T47D (cell line): Measurements from ENCODE around the gene DCAF17.
"Not testable (repeated sequence)": the region's sequence is repeated elsewhere in the genome, so short reads cannot be mapped to it uniquely, and the experiment has no call there.

Experiments
- DNase-seq, 2 experiments: peaks; one replicate each; pipeline versions ENCODE4 v3.0.0 to v3.0.0-alpha.2; 2011 to 2012; ENCODE audit warnings: low read depth in 1 of 2, low spot score in 1 of 2
- JUND ChIP-seq: IDR thresholded peaks from 2 replicates; pipeline ENCODE4 v1.6.1; 2012; ENCODE audit warnings: low read depth
- in situ Hi-C: cut with HindIII; loops from 2 replicates; pipeline ENCODE4 v1.10.0; 2016; ENCODE audit warnings: low sequenced_read_pairs, low pct_unique_long_range_greater_than_20kb

Gene DCAF17

DNA sequence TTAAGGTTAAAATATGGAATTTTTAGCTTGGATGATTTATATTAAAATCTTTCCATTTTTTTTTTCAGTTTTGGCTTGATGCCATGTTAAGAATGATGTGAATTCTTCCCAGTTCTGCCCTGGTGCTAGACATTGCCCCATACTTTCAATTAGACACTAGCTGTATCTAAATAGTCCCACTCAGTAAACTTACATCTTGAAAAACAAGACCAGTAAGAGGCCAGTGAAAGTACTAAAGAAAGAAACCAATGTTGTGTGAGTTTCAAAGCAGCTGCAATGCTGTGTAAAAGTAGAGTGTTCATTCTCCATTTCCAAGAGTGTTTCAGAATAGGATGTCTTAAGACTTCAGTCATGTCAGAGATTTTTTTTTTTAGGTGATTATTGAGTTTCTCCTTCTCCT is 48.3 kb downstream of the DCAF17 start:
- in situ Hi-C loops: no loop called here
- no peak for DNase-seq
- no peak for TF ChIP-seq JUND

- in situ Hi-C loops: no loop called here
- no peak for TF ChIP-seq JUND
- DNase-seq: no peak
These were observed 48.9 kb downstream of the DCAF17 start for GRCh38 chr2:171482877-171483276.

- in situ Hi-C loops: no loop called here
- no peak for TF ChIP-seq JUND
- no peak for DNase-seq
These were observed 49.8 kb downstream of the DCAF17 start for GRCh38 chr2:171483793-171484192.

- in situ Hi-C loops: no loop called here
- no peak for DNase-seq
- no peak for TF ChIP-seq JUND
These were observed 51.1 kb downstream of the DCAF17 start for GRCh38 chr2:171485116-171485515.

GRCh38 chr2:171487201-171487600 is 53.2 kb downstream of the DCAF17 start:
- no peak for DNase-seq
- TF ChIP-seq JUND: no peak
- in situ Hi-C loops: no loop called here

GRCh38 chr2:171487803-171488259 is 53.8 kb downstream of the DCAF17 start:
- TF ChIP-seq JUND: no peak
- no peak for DNase-seq
- in situ Hi-C loops: no loop called here

DNA sequence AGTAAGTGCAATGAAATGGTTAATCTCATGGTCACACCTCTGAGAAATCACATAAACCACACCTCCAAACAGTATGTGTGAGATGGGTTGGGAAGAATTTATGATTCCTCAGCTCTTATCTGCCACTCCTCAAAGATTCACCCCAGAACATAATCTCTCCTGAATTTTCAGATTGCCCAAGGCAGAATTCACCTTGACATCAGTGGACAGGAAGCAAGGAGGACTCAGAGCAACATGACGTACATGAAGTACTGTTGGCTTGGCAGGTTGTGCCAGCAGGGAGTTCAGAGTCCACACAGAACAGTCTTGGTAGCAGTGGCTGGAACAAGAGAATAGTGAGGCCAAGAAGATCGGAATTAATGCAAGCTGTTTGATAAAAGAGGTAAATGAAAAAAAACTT is 56.6 kb downstream of the DCAF17 start:
- in situ Hi-C loops: no loop called here
- TF ChIP-seq JUND: no peak
- DNase-seq: no peak

DNA sequence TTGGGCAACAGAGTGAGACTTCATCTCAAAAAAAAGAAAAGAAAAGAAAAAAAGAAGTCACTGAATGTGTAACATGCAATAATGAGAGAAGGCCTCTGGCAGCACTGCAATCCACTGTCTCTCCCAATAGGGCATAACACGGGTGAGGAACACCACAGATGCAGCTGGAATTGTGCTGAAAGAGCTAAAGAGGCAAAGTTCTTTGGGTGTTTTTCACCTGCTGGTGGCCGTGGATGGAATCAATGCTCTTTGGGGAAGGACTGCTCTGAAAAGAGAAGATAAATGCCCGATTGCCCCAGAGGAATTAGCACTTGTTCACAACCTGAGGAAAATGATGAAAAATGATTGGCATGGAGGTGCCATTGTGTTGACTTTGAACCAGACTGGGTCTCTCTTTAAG is 57.3 kb downstream of the DCAF17 start:
- DNase-seq: peak in 1 of 2 experiments; percentile 42
- TF ChIP-seq JUND: no peak
- in situ Hi-C loops: no loop called here

- no peak for DNase-seq
- no peak for TF ChIP-seq JUND
- in situ Hi-C loops: no loop called here
These were observed 58.6 kb downstream of the DCAF17 start for GRCh38 chr2:171492664-171493063.

- DNase-seq, in situ Hi-C loops: not testable (repeated sequence)
These were observed 63.6 kb downstream of the DCAF17 start for GRCh38 chr2:171497664-171498063.

GRCh38 chr2:171505374-171505773 is 71.3 kb downstream of the DCAF17 start:
- no peak for DNase-seq
- TF ChIP-seq JUND: no peak
- in situ Hi-C loops: no loop called here

- no peak for TF ChIP-seq JUND
- in situ Hi-C loops: no loop called here
- DNase-seq: no peak
These were observed 76.1 kb downstream of the DCAF17 start for GRCh38 chr2:171509945-171510731.

- TF ChIP-seq JUND: no peak
- in situ Hi-C loops: no loop called here
- DNase-seq: no peak
These were observed 78.0 kb downstream of the DCAF17 start for GRCh38 chr2:171512014-171512413.

GRCh38 chr2:171512683-171513195 is 78.7 kb downstream of the DCAF17 start:
- TF ChIP-seq JUND: no peak
- in situ Hi-C loops: no loop called here
- DNase-seq: no peak
